Measurements from ENCODE around the gene RTRAF. TPM values are rescaled to one million over a fixed set of nuclear protein-coding genes. Genes with fewer than 3 reads are reported as not detected.

RTRAF gene
- total and polyA plus RNA-seq, 2 donors (not counting 3 experiments of a cell fraction or from before 2014, with no cell fraction given) = 64.0 to 237 TPM

DNA sequence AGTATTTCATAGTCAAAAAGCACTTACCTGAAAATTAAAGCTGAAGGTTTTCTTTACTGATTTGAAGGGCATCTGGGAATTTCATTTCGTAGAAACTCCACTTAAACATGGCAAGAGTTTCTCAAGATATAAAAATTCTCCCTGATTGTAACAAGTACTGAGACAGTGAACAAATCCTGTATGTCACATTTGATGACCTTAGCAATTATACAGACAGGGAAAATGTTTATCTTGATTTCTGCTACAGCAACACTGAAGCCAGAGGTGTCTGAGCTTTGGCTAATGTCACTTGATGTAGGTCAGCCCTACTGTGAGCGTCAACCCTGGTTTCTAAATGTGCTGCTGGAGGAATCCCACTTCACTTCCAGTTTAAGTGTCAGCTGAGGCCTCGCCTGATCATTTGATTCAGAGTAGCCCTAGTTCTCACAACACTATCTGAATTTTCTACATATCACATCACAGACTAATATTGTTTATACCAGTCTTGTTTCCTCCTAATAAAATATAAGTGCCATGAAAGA lies 20.9 kb downstream of the RTRAF start:
- Histone ChIP-seq H3K9me1 (replicated peaks; ENCODE audit: control insufficient read depth, extremely low read depth, insufficient read depth, low read length) (no peaks in the 10 kb centered on the region), H3K9ac (replicated peaks; ENCODE audit: extremely low read depth, insufficient read depth, low read length) (no peak overlapping the region), H3K27ac (ENCODE audit: insufficient read depth, low read depth, low read length) (no peak overlapping the region), H2AFZ (ENCODE audit: low read depth, low read length) (no peak overlapping the region), H3K4me3 (replicated peaks in 1 of 3; ENCODE audit: insufficient read depth in 1 of 3, low read depth in 1 of 3, low read length in 3 of 3) (no peak overlapping the region), H3K4me2 (ENCODE audit: insufficient read depth, low read length) (no peak overlapping the region), H3K9me3 (replicated peaks; ENCODE audit: control insufficient read depth, insufficient read depth, low read length) (no peaks in the 10 kb centered on the region), H4K20me1 (replicated peaks; ENCODE audit: control insufficient read depth, extremely low read depth, insufficient read depth, low read length) (no peaks in the 10 kb centered on the region), H3K36me3 (ENCODE audit: control insufficient read depth in 2 of 2, extremely low read depth in 1 of 2, insufficient read depth in 2 of 2, low read length in 2 of 2) (peaks cover 16 to 23% of the 10 kb centered on the region in 2 experiments), H3K4me1 (ENCODE audit: control insufficient read depth, extremely low read depth, insufficient read depth, low read length) (no peaks in the 10 kb centered on the region), H3K27me3 (ENCODE audit: control insufficient read depth in 2 of 2, insufficient read depth in 2 of 2, low read length in 2 of 2) (no peaks in the 10 kb centered on the region), H3K79me2 (ENCODE audit: control insufficient read depth, insufficient read depth, low read length) (no peaks in the 10 kb centered on the region)
- FAIRE-seq (no peak), DNase-seq (ENCODE audit: low read depth, low spot score) (no peak)
- intact Hi-C loops (cut with micrococcal nuclease) (no loop called here), dilution Hi-C loops (cut with MboI; ENCODE audit: extremely low pct_ligation_motif_present, low sequenced_read_pairs) (no loop called here)
- TF ChIP-seq EZH2 (IDR thresholded peaks at IDR 0.05; ENCODE audit: borderline replicate concordance, low read depth, low read length, severe bottlenecking) = no peak
- CTCF ChIA-PET = interaction anchor here (1.3 to 1.8 kb wide), 2 partner anchors 9 to 59 kb away, joined by 3 to 5 read pairs; partner anchors contain the start of gene NID2
- BruUV-seq (replicated peaks) = no TSS peak
- POLR2A ChIA-PET = no interaction called here

GRCh38 chr14:52011523-52011922 lies 22.2 kb downstream of the RTRAF start:
- no peaks in the 10 kb centered on the region for H3K79me2 ChIP-seq (ENCODE audit: control insufficient read depth, insufficient read depth, low read length)
- H3K36me3 ChIP-seq (ENCODE audit: control insufficient read depth in 2 of 2, extremely low read depth in 1 of 2, insufficient read depth in 2 of 2, low read length in 2 of 2) = peaks cover 10 to 13% of the 10 kb centered on the region in 2 experiments
- intact Hi-C loops (cut with micrococcal nuclease) = no loop called here

More at GRCh38 chr14:52011523-52011922, 22.2 kb downstream of the RTRAF start:
- POLR2A ChIA-PET = no interaction called here
- H3K4me3 ChIP-seq (replicated peaks in 1 of 3; ENCODE audit: insufficient read depth in 1 of 3, low read depth in 1 of 3, low read length in 3 of 3) = no peak overlapping the region
- H3K9me3 ChIP-seq (replicated peaks; ENCODE audit: control insufficient read depth, insufficient read depth, low read length) = no peaks in the 10 kb centered on the region
- no TSS peak for BruUV-seq (replicated peaks)
- H3K27me3 ChIP-seq (ENCODE audit: control insufficient read depth in 2 of 2, insufficient read depth in 2 of 2, low read length in 2 of 2) = no peaks in the 10 kb centered on the region
- no peak for FAIRE-seq
- no peak overlapping the region for H3K4me2 ChIP-seq (ENCODE audit: insufficient read depth, low read length)
- H4K20me1 ChIP-seq (replicated peaks; ENCODE audit: control insufficient read depth, extremely low read depth, insufficient read depth, low read length) = no peaks in the 10 kb centered on the region
- no peaks in the 10 kb centered on the region for H3K9me1 ChIP-seq (replicated peaks; ENCODE audit: control insufficient read depth, extremely low read depth, insufficient read depth, low read length)
- H3K4me1 ChIP-seq (ENCODE audit: control insufficient read depth, extremely low read depth, insufficient read depth, low read length) = peaks cover 5% of the 10 kb centered on the region
- no peak overlapping the region for H3K27ac ChIP-seq (ENCODE audit: insufficient read depth, low read depth, low read length)
- no peak overlapping the region for H2AFZ ChIP-seq (ENCODE audit: low read depth, low read length)
- no peak overlapping the region for H3K9ac ChIP-seq (replicated peaks; ENCODE audit: extremely low read depth, insufficient read depth, low read length)
- CTCF ChIA-PET = interaction anchor here (0.9 kb wide), 1 partner anchor 119 kb away, joined by 3 read pairs; no protein-coding TSS in a partner anchor
- dilution Hi-C loops (cut with MboI; ENCODE audit: extremely low pct_ligation_motif_present, low sequenced_read_pairs) = no loop called here
- TF ChIP-seq, protein P1, sequence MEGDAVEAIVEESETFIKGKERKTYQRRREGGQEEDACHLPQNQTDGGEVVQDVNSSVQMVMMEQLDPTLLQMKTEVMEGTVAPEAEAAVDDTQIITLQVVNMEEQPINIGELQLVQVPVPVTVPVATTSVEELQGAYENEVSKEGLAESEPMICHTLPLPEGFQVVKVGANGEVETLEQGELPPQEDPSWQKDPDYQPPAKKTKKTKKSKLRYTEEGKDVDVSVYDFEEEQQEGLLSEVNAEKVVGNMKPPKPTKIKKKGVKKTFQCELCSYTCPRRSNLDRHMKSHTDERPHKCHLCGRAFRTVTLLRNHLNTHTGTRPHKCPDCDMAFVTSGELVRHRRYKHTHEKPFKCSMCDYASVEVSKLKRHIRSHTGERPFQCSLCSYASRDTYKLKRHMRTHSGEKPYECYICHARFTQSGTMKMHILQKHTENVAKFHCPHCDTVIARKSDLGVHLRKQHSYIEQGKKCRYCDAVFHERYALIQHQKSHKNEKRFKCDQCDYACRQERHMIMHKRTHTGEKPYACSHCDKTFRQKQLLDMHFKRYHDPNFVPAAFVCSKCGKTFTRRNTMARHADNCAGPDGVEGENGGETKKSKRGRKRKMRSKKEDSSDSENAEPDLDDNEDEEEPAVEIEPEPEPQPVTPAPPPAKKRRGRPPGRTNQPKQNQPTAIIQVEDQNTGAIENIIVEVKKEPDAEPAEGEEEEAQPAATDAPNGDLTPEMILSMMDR (IDR thresholded peaks at IDR 0.05; ENCODE audit: extremely low read depth in 1 of 2, insufficient read depth in 1 of 2, low read depth in 1 of 2, low read length in 2 of 2) = no peak
- TF ChIP-seq POLR2AphosphoS5 (IDR thresholded peaks at IDR 0.05; ENCODE audit: insufficient read depth, low read depth, low read length) (no peak), GATA2 (IDR thresholded peaks at IDR 0.05; ENCODE audit: insufficient read depth, insufficient read length, low read depth, low read length) (no peak), JUN (IDR thresholded peaks at IDR 0.05; ENCODE audit: borderline replicate concordance, insufficient read depth, insufficient read length, low read depth) (no peak), MYC (IDR thresholded peaks at IDR 0.05; ENCODE audit: low read depth, low read length) (no peak), POLR2A (IDR thresholded peaks at IDR 0.05; ENCODE audit: low read depth, low read length) (no peak), MAX (IDR thresholded peaks at IDR 0.05; ENCODE audit: insufficient read depth, insufficient read length) (no peak), EZH2 (IDR thresholded peaks at IDR 0.05; ENCODE audit: borderline replicate concordance, low read depth, low read length, severe bottlenecking) (no peak), FOS (IDR thresholded peaks at IDR 0.05; ENCODE audit: borderline replicate concordance, insufficient read depth, low read length) (no peak)
- no peak for DNase-seq (ENCODE audit: low read depth, low spot score)

Data from endothelial cell of umbilical vein (primary cell).